GM21381 (cell line): Measurements from ENCODE around the gene PAPSS2.
"Not testable (repeated sequence)": the region's sequence is repeated elsewhere in the genome, so short reads cannot be mapped to it uniquely, and the experiment has no call there.

ENCODE experiments used
- ATAC-seq: cut with Tn5 transposase; IDR thresholded peaks from one replicate; pipeline ENCODE4 v1.9.1; 2021; ENCODE audit warnings: mild to moderate bottlenecking, moderate library complexity; ENCODE audit not compliant: unreplicated experiment

The PAPSS2 gene

GRCh38 chr10:87659571-87660483 lies at the start of gene PAPSS2:
Gene PAPSS2 (plus strand): TSS chr10:87659878. CDS start chr10:87659982, 104 bp downstream.
- ATAC-seq, result no peak

DNA sequence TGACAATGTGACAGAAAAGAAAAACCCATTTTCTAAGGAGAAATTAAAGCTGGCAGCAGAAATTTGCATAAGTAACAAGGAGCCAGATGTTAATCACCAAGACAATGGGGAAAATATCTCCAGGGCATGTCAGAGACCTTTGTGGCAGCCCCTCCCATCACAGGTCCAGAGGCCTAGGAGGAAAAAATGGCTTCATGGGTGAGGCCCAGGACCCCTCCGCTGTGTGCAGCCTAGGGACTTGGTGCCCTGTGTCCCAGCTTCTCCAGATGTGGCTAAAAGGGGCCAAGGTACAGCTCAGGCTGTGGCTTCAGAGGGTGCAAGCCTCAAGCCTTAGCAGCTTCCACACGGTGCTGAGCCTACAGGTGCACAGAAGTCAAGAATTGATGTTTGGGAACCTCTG lies 48.3 kb upstream of the PAPSS2 start:
- not testable (repeated sequence) for ATAC-seq

DNA sequence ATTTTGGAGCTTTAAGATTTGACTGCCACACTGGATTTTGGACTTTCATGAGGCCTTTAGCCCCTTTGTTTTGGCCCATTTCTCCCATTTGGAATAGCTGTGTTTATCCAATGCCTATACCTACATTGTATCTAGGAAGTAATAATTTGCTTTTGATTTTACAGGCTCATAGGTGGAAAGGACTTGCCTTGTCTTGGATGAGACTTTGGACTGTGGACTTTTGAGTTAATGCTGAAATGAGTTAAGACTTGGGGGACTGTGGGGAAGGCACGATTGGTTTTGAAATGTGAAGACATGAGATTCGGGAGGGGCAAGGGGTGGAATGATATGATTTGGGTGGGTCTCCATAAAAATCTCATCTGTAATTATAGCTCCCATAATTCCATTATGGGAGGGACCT lies 47.6 kb upstream of the PAPSS2 start:
- no peak for ATAC-seq

- no peak for ATAC-seq
Measured at GRCh38 chr10:87613751-87614150, 45.9 kb upstream of the PAPSS2 start.

GRCh38 chr10:87615856-87616255 lies 43.8 kb upstream of the PAPSS2 start:
- ATAC-seq, result no peak

GRCh38 chr10:87617503-87617902 lies 42.2 kb upstream of the PAPSS2 start:
- ATAC-seq, result no peak

GRCh38 chr10:87618566-87619423 lies 40.9 kb upstream of the PAPSS2 start:
- no peak for ATAC-seq

GRCh38 chr10:87619705-87620104 lies 40.0 kb upstream of the PAPSS2 start:
- no peak for ATAC-seq

DNA sequence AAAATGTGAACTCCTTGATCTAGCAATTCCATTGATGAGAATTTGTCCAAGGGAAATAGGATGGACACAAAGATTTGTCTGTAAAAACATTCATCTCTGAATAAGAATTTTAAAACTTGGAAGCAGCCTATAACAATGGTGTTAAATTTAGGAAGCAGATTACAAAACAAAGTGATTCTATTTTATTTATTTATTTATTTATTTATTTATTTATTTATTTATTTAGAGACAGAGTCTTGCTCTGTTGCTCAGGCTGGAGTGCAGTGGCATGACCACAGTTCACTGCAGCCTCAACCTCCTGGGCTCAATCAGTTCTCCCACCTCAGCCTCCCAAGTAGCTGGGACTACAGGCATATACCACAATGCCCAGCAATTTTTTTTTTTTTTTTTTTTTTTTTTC lies 38.2 kb upstream of the PAPSS2 start:
- not testable (repeated sequence) for ATAC-seq

DNA sequence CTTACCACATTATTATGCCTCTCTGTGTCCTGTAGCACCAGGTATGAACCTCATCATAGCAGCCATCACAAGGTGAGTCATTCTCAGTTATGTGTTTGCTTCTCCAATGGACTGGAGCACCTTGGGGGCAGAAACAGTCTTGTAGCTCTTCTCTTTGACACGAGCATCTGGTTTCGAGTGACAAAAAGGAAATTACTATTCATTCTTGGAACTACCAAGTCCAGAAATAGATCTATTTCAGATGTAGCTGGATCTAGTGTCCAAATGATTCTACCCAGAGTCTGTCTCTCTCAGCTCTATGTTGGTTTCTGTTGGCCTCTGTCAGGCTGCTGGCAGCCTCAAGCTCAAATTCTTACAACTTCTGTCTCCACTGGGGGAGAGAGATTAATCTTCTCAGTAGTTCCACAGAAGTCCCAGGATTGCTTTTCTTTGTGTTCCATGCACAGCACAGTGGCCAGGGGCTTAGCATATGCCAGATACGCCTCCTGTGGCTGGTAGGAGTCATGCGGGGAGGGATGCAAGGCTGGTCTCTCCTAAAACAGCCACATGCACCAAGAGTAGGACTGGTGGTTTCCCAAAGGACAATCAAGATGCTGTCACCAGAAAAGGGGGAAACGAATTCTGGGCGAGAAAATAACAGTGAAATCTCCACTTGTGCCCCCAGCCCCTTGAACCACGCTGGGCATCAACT lies 37.2 kb upstream of the PAPSS2 start:
- ATAC-seq, result no peak

GRCh38 chr10:87623191-87623590 lies 36.5 kb upstream of the PAPSS2 start:
- ATAC-seq, result no peak

- no peak for ATAC-seq
Measured at GRCh38 chr10:87625661-87626060, 34.0 kb upstream of the PAPSS2 start.

DNA sequence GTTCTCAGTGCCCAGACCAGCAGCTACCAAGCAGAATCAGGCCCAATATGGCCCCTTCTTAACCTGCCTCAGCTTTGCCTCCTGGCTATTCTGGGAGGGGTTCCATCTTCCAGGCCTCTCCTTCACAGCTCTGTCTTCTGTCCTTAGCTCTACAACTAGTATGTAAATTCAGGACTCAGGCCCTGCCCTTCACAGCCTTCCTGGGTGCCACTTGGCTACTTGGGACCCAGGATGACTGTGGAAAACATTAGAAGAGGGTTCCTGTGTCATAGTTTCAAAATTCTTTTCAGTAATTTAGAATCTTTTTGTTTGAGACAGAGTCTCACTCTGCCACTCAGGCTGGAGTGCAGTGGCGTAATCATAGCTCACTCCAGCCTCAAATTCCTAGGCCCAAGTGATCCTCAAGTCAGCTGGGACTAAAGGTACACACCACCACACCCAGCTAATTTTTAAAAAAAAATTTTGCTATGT lies 33.2 kb upstream of the PAPSS2 start:
- ATAC-seq, result no peak

GRCh38 chr10:87630171-87630570 lies 29.5 kb upstream of the PAPSS2 start:
- ATAC-seq, result no peak

GRCh38 chr10:87632454-87632853 lies 27.2 kb upstream of the PAPSS2 start:
- no peak for ATAC-seq

DNA sequence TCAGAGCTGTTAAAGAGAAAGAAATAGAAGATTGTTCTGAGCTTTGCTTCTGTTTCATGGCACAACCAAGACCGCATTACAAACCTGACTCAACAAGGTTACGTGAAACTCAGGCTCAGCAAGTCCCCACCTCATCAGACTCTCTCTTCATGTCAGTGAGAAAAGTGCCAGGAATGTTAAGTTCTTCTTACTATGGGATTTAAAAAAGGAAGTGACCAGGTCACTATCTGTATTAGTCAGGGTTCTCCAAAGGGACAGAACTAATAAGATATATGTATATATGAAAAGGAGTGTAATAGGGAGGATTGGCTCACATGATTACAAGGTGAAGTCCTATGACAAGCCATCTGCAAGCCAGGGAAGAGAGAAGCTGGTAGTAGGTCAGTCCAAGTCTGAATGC lies 25.4 kb upstream of the PAPSS2 start:
- no peak for ATAC-seq

- ATAC-seq, result peak; percentile 73
Measured at GRCh38 chr10:87635498-87636312, 24.0 kb upstream of the PAPSS2 start.

DNA sequence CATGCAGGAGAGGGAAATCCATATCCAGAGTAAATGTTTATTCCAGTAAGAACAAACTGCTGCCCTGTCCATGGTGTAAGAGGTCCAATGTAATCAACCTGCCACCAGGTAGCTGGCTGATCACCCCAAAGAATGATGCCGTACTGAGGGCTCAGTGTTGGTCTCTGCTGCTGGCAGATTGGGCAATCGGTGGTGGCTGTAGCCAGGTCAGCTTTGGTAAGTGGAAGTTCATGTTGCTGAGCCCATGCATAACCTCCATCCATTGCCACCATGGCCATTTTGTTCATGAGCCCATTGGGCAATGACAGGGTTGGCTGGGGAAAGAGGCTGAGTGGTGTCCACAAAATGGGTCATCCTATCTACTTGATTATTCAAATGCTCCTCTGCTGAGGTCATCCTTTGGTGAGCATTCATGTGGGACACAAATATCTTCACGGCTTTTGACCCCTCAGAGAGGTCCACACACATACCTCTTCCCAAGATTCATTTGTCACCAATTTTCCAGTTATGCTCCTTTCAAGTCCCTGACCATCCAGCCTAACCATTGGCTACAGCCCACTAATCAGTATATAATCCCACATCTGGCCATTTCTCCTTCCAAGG lies 23.3 kb upstream of the PAPSS2 start:
- no peak for ATAC-seq

DNA sequence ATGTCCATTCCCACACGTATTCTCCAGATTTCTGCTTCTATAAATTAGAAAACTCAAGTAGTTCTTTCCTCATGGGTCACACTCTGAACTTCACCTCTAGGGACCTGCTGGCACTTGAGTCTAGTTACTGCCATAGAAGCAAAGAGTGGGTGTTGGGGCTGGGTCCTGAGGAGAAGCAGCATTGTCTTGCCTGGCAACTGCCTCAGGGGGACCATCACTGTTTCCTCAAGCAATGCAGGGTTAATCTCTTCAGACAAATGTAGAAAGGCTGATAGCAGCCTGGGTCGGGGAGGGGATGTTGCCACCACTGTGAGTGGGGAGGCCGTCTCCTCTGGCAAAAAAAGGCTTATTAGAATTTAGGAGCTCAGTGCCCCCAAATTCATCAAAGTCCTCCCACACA lies 20.2 kb upstream of the PAPSS2 start:
- no peak for ATAC-seq

GRCh38 chr10:87640043-87640442 lies 19.6 kb upstream of the PAPSS2 start:
- no peak for ATAC-seq
